ENCODE data around the gene TTLL8.

DNA sequence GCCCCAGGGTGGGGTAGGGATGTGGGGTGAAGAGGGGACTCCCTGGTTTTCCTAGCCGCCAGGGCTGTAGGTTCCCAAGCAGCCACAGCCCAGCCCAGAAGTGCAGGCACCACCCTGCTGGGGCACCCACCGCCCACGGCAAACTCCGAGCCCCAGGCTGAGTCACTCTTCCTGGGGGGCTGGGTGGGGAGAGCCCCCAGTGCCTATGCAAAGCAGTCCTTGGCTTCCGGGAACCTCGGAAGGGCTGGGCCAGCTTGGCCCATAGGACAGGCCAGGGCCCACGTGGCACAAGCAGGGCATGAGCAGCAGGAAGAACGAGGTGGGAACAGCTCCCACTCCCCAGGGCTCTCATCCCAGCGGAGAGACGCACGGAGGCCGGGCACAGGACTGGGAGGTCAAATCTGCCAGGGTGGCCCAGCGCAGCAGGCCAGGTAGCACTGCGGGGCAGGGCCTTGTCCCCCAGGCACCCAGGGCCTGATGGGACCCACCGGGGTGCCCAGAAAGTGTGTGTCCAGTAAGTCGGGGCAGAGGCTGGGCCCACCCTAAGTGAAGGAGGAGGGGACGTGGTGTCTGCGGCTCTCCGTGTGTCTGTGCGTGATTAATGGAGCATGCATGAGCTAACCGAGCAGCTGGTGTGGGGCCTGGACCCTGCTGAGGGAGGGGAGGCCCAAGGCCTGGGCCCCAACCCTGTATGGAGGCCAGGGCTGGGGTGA is 41.0 kb downstream of the TTLL8 start:
- TF ChIP-seq CTCF (conservative IDR thresholded peaks at IDR 0.05 in 1 of 2, IDR thresholded peaks at IDR 0.05 in 1 of 2; ENCODE audit: low read depth in 1 of 2, low read length in 2 of 2) (no peak), EZH2 (IDR thresholded peaks at IDR 0.05; ENCODE audit: low read length, missing control alignments) (no peak)

Data from fibroblast of lung (primary cell).